Astrocyte (in vitro differentiated cells and primary cell): ENCODE results near the gene MIDN. TPM values are rescaled to one million over a fixed set of nuclear protein-coding genes. Genes with fewer than 3 reads are reported as not detected.

Experiments used
- DNase-seq: peaks from one replicate; pipeline ENCODE4 v3.0.0-alpha.2; 2010; ENCODE audit warnings: low read depth
- FAIRE-seq: peaks from 2 replicates; lab custom pipeline; 2011; peaks lifted over from hg19 to GRCh38; lab: Jason Lieb, UNC
- H2AFZ ChIP-seq: 2 replicates; pipeline ENCODE4 v1.6.0; 2012; ENCODE audit warnings: low read depth, low read length, inconsistent platforms
- H3K27ac ChIP-seq: 2 replicates; pipeline ENCODE4 v1.5.1; 2011; ENCODE audit warnings: low read depth, low read length, inconsistent platforms
- H3K27me3 ChIP-seq: 2 replicates; pipeline ENCODE4 v1.6.0; 2011; ENCODE audit warnings: low read length, inconsistent platforms; ENCODE audit not compliant: insufficient read depth
- H3K36me3 ChIP-seq: 2 replicates; pipeline ENCODE4 v1.5.1; 2011; ENCODE audit warnings: low read length, inconsistent platforms; ENCODE audit not compliant: insufficient read depth
- H3K4me1 ChIP-seq: 2 replicates; pipeline ENCODE4 v1.5.1; 2011; ENCODE audit warnings: low read length, inconsistent platforms; ENCODE audit not compliant: insufficient read depth
- H3K4me2 ChIP-seq: 2 replicates; pipeline ENCODE4 v1.6.0; 2012; ENCODE audit warnings: low read length, inconsistent platforms
- H3K4me3 ChIP-seq: 2 replicates; pipeline ENCODE4 v1.5.1; 2011; ENCODE audit warnings: low read depth, mild to moderate bottlenecking, low read length, inconsistent platforms; ENCODE audit not compliant: insufficient read depth
- H3K79me2 ChIP-seq: 2 replicates; pipeline ENCODE4 v1.6.0; 2012; ENCODE audit warnings: mild to moderate bottlenecking, low read length, inconsistent platforms; ENCODE audit not compliant: insufficient read depth
- H3K9ac ChIP-seq: 2 replicates; pipeline ENCODE4 v1.6.0; 2012; ENCODE audit warnings: mild to moderate bottlenecking, low read length, inconsistent platforms
- H3K9me3 ChIP-seq: 2 replicates; pipeline ENCODE4 v1.5.1; 2012; ENCODE audit warnings: low read depth, mild to moderate bottlenecking, low read length, inconsistent platforms; ENCODE audit not compliant: insufficient read depth
- H4K20me1 ChIP-seq: 2 replicates; pipeline ENCODE4 v1.6.0; 2012; ENCODE audit warnings: low read length, inconsistent platforms; ENCODE audit not compliant: insufficient read depth
- H3K27ac Mint-ChIP-seq: one replicate; pipeline ENCODE4 v1.8.0; 2021; ENCODE audit warnings: mild to moderate bottlenecking, mixed read lengths; ENCODE audit not compliant: unreplicated experiment
- H3K27me3 Mint-ChIP-seq: one replicate; pipeline ENCODE4 v1.8.0; 2021; ENCODE audit warnings: low read depth, mixed read lengths; ENCODE audit not compliant: unreplicated experiment
- H3K36me3 Mint-ChIP-seq: one replicate; pipeline ENCODE4 v1.8.0; 2021; ENCODE audit warnings: low read depth, mixed read lengths; ENCODE audit not compliant: unreplicated experiment
- H3K4me1 Mint-ChIP-seq: one replicate; pipeline ENCODE4 v1.8.0; 2021; ENCODE audit warnings: low read depth, mixed read lengths; ENCODE audit not compliant: unreplicated experiment
- H3K4me3 Mint-ChIP-seq: one replicate; pipeline ENCODE4 v1.8.0; 2021; ENCODE audit warnings: mild to moderate bottlenecking, moderate library complexity, mixed read lengths; ENCODE audit not compliant: unreplicated experiment
- H3K9me3 Mint-ChIP-seq: one replicate; pipeline ENCODE4 v1.8.0; 2021; ENCODE audit warnings: mild to moderate bottlenecking, mixed read lengths; ENCODE audit not compliant: unreplicated experiment
- EZH2 ChIP-seq: IDR thresholded peaks from 2 replicates; pipeline ENCODE4 v1.6.1; 2012; ENCODE audit warnings: mild to moderate bottlenecking, low read length, inconsistent platforms; ENCODE audit not compliant: insufficient read depth
- total RNA-seq: library from RNA; stranded (reverse); gene quantifications from 2 replicates; pipeline ENCODE4 v1.2.1, GENCODE V29; 2021
- TF ChIP-seq, protein P1 (sequence below): IDR thresholded peaks from 2 replicates; pipeline ENCODE4 v1.5.1; 2011; ENCODE audit warnings: low read depth, mild to moderate bottlenecking, inconsistent platforms, low read length, moderate library complexity; ENCODE audit not compliant: insufficient read depth

The MIDN gene
- total RNA-seq, 1 donor from 2014 or later = 141 TPM

DNA sequence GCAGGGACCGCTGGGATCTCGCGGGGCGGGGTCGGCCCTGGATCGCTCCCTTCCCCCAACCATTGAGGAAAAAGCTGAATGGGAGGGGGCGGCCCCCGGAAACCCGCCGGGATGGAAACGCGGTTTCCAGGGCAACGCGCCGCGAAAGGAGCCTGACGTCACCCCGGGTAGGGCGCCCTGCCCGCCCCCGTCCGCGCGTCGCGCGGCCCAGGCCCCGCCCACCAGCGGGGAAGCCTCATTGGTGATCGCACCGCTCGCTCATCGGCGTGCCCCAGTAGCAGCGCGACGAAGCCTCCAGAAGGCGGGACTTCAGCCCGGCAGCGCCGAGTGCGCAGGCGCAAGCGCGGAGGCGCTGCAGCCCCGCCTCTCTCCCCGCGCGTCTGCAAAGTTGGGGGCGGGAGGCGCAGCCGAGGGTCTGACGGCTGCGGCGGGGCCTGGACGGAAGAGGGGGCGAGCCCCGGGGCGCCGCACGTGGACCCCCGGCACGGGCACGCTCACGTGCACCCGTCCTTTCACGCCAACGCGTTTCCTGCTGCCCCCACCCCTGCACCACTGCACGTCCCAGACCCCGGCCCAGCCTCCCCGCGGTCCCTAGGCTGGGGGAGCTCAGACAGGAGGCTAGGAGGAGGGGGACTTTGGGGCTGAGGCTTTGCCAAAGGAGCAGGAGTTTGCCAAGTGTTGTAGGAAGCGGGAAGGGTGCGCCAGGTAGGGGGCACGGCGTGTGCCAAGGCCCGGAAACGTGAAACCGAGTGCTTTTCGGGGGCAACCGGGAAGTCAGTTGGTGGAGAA lies 12.6 kb downstream of the MIDN start:
- Mint-ChIP-seq H3K9me3 (no peaks in the 10 kb centered on the region), H3K27me3 (no peaks in the 10 kb centered on the region), H3K4me1 (peaks cover 31% of the 10 kb centered on the region), H3K4me3 (peak overlapping the region; percentile 90), H3K36me3 (peaks cover 6% of the 10 kb centered on the region), H3K27ac (peak overlapping the region; percentile 91)
- Histone ChIP-seq H3K9me3 (no peaks in the 10 kb centered on the region), H3K4me1 (peaks cover 64% of the 10 kb centered on the region), H3K27ac (peak overlapping the region; percentile 86), H3K4me2 (peak overlapping the region; percentile 96), H3K9ac (peak overlapping the region; percentile 84), H3K27me3 (no peaks in the 10 kb centered on the region), H4K20me1 (peaks cover 41% of the 10 kb centered on the region), H3K79me2 (peaks cover 14% of the 10 kb centered on the region), H3K36me3 (peaks cover 10% of the 10 kb centered on the region), H2AFZ (no peak overlapping the region), H3K4me3 (peak overlapping the region; percentile 59)
- DNase-seq (peak; percentile 82), FAIRE-seq (no peak)
- no peak for TF ChIP-seq EZH2

DNA sequence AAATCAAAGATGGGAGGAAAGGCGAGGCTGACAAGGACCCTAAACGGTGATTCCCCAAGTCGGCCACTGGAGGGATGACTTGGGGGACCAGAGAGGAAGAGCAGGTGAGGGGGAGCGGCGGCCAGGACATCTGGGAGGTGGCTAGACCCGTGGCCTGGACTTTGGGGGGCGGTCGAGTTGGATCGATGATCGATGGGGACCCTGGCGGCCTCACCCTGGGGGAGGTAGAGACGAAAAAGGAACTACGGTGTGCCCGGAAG lies 13.1 kb downstream of the MIDN start:
- Histone ChIP-seq H3K9me3 (no peaks in the 10 kb centered on the region), H3K27me3 (no peaks in the 10 kb centered on the region), H3K4me2 (peak overlapping the region; percentile 96), H3K4me1 (peaks cover 68% of the 10 kb centered on the region), H3K36me3 (peaks cover 8% of the 10 kb centered on the region), H2AFZ (no peak overlapping the region), H3K9ac (peak overlapping the region; percentile 84), H4K20me1 (peaks cover 36% of the 10 kb centered on the region), H3K4me3 (peak overlapping the region; percentile 59), H3K27ac (peak overlapping the region; percentile 86), H3K79me2 (peaks cover 12% of the 10 kb centered on the region)
- no peak for FAIRE-seq
- Mint-ChIP-seq H3K36me3 (peaks cover 6% of the 10 kb centered on the region), H3K27me3 (no peaks in the 10 kb centered on the region), H3K4me3 (peak overlapping the region; percentile 90), H3K9me3 (no peaks in the 10 kb centered on the region), H3K27ac (peak overlapping the region; percentile 91), H3K4me1 (peaks cover 31% of the 10 kb centered on the region)
- no peak for DNase-seq
- TF ChIP-seq EZH2 = no peak
- TF ChIP-seq, protein P1, sequence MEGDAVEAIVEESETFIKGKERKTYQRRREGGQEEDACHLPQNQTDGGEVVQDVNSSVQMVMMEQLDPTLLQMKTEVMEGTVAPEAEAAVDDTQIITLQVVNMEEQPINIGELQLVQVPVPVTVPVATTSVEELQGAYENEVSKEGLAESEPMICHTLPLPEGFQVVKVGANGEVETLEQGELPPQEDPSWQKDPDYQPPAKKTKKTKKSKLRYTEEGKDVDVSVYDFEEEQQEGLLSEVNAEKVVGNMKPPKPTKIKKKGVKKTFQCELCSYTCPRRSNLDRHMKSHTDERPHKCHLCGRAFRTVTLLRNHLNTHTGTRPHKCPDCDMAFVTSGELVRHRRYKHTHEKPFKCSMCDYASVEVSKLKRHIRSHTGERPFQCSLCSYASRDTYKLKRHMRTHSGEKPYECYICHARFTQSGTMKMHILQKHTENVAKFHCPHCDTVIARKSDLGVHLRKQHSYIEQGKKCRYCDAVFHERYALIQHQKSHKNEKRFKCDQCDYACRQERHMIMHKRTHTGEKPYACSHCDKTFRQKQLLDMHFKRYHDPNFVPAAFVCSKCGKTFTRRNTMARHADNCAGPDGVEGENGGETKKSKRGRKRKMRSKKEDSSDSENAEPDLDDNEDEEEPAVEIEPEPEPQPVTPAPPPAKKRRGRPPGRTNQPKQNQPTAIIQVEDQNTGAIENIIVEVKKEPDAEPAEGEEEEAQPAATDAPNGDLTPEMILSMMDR = peak; percentile 5

DNA sequence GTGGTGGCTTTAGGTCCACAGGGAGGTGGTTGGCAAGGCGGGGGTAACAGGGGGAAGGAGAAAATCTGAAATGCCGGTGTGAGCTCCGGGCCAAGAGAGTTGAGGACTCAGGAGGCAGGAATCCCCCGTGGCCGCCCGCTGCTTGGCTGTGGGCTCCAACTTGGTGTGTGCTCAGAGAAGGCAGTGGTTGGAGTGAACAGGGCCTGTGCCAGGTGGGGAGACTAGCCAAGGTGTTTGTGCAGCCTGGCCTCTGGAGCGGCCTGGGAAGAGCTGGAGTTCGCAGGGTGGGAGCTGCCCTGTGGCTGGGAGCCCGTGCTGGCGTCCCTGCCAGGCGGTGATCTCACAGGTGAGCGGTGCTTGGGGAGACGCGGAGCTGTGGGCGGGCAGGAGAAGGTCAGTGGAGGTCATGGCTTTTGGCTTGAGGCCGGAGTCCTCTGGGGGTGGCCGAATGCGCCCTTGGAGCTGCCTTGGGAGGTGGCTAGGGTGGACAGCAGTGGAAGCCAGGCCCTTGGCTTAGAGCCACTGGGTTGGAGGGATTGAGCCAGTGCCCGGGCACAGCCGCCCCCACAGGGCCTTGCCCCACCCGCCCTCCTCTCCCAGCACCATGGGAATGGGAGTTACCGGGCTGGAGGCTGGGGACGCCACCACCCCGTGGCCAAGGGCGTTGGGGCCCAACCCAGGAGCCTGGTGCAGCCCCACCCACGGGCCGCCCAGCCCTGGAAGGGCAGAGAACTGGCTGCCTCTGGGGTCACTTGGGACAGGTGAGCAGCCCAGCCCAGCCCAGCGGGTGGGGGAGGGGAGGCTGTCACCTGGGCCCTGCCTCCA lies 13.6 kb downstream of the MIDN start:
- no peaks in the 10 kb centered on the region for H3K9me3 Mint-ChIP-seq
- H3K9me3 ChIP-seq = no peaks in the 10 kb centered on the region
- H3K4me3 ChIP-seq = peak overlapping the region; percentile 59
- H3K4me1 Mint-ChIP-seq = peaks cover 31% of the 10 kb centered on the region
- DNase-seq (peak; percentile 71), FAIRE-seq (no peak)
- peaks cover 68% of the 10 kb centered on the region for H3K4me1 ChIP-seq
- H3K4me2 ChIP-seq = peak overlapping the region; percentile 96
- H3K4me3 Mint-ChIP-seq = peak overlapping the region; percentile 90
- peaks cover 6% of the 10 kb centered on the region for H3K36me3 Mint-ChIP-seq
- TF ChIP-seq, protein P1 = no peak
- TF ChIP-seq EZH2 = no peak
- peaks cover 4% of the 10 kb centered on the region for H3K36me3 ChIP-seq
- H3K27ac Mint-ChIP-seq = peak overlapping the region; percentile 91
- no peak overlapping the region for H2AFZ ChIP-seq
- peak overlapping the region; percentile 84 for H3K9ac ChIP-seq
- H3K79me2 ChIP-seq = peaks cover 6% of the 10 kb centered on the region
- no peaks in the 10 kb centered on the region for H3K27me3 Mint-ChIP-seq
- no peaks in the 10 kb centered on the region for H3K27me3 ChIP-seq
- peak overlapping the region; percentile 86 for H3K27ac ChIP-seq
- peaks cover 31% of the 10 kb centered on the region for H4K20me1 ChIP-seq
